ENCODE results near the gene SPANXN1.
"Not testable (repeated sequence)": the region's sequence is repeated elsewhere in the genome, so short reads cannot be mapped to it uniquely, and the experiment has no call there.

The SPANXN1 gene, protein sequence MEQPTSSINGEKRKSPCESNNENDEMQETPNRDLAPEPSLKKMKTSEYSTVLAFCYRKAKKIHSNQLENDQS

DNA sequence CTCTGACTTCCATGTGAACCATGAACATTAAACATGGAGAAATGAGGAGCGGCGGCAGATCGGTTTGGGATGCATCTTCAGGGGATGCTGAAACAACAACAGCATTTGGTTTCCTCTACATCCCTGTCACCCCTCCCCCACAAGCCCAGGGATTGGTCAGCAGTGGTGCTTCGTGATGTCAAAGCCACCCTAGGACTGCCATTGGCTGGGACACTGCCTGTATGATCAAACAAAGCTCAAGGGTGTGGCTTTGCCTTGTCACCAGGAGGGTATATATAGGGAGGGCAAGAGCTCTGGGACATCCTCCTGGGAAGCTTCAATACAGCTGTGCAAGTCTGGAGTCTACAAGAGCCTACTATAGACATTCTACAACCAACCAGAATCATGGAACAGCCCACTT, at the start of gene SPANXN1:
TSS of gene SPANXN1 (plus strand) at position 301 of the 400 bp plus-strand sequence. CDS start at position 385, 84 bp downstream.
- FAIRE-seq: not testable (repeated sequence)

DNA sequence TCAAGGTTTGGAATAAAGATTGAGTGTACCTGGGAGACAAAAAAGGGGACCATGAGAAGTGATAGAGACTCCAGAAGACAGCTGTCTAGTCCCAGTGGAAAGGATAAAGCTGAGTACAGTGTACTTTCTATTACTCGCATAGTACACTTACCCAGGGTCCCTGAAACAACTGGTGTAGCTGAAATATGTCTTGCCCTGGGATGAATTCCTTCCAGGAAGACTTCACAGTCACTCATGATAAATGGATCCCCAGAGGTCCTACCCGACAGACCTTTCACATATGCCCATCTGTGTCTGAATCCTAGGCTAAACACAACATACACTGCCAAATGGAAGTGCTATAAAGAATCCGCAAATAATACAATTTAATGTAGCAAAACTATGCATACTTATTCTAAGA, 48.2 kb upstream of the SPANXN1 start:
- FAIRE-seq: no peak

DNA sequence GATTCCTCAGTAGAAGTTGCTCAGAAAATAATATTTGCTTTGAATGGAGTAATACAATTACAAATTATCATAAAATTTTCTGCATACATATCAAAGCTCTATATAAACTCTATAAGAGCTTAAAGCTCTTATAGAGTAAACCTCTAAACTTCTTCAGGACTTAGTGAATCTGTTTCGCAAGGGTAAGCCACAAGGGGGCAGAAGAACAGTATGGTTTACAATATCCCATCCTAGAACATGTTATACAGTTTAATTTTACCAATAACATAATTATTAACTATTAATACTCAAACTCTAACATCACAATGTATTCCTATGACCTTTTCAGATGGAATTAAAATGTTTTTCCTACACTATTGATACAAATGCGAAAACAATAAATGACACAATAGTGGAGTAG, 33.8 kb upstream of the SPANXN1 start:
- peak; percentile 92 for FAIRE-seq

DNA sequence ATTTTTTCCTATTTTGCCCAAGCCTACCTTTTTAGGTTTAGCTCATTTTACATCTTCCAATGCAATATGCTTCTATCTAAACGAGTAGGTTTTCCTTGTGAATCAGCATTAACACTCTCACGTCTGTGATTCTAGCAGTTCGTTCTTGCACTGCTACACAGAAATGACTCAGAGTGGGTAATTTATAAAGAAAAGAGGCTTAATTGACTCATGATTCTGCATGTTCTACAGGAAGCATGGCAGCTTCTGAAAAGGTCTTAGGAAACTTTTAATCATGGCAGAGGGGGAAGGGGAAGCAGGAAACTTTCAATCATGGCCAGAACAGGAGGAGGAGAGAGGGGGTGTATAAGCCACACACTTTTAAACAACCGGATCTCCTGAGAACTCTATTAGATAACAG, 44.9 kb downstream of the SPANXN1 start:
- no peak for FAIRE-seq
